ENCODE data around the gene ARMC10. TPM values are rescaled to one million over a fixed set of nuclear protein-coding genes. Genes with fewer than 3 reads are reported as not detected.
"Not testable (repeated sequence)": the region's sequence is repeated elsewhere in the genome, so short reads cannot be mapped to it uniquely, and the experiment has no call there.

The ARMC10 gene
- polyA plus RNA-seq, 1 donor = 33.9 TPM

GRCh38 chr7:103134836-103135554 lies 60.1 kb downstream of the ARMC10 start:
- Histone ChIP-seq H3K9me3 (ENCODE audit: control insufficient read depth, low read depth, low read length) (no peaks in the 10 kb centered on the region), H3K27ac (ENCODE audit: low read length) (no peak overlapping the region), H3K36me3 (ENCODE audit: control insufficient read depth, insufficient read depth, low read length) (no peaks in the 10 kb centered on the region), H3K4me3 (ENCODE audit: low read length) (no peak overlapping the region), H3K27me3 (ENCODE audit: control insufficient read depth, insufficient read depth, low read length) (no peaks in the 10 kb centered on the region), H3K4me1 (ENCODE audit: control insufficient read depth, insufficient read depth, low read length) (no peaks in the 10 kb centered on the region)
- DNase-seq = no peak
- 82% methylated on average over 2 of the region's 3 CpGs for WGBS (ENCODE audit: insufficient coverage, low lambda C conversion rate)

- Histone ChIP-seq H3K36me3 (ENCODE audit: control insufficient read depth, insufficient read depth, low read length) (peaks cover 6% of the 10 kb centered on the region), H3K27me3 (ENCODE audit: control insufficient read depth, insufficient read depth, low read length) (no peaks in the 10 kb centered on the region), H3K4me3 (ENCODE audit: low read length) (no peak overlapping the region), H3K27ac (ENCODE audit: low read length) (no peak overlapping the region), H3K9me3 (ENCODE audit: control insufficient read depth, low read depth, low read length) (no peaks in the 10 kb centered on the region), H3K4me1 (ENCODE audit: control insufficient read depth, insufficient read depth, low read length) (no peaks in the 10 kb centered on the region)
- no CpG with 5 or more reads among the region's 2 CpGs for WGBS (ENCODE audit: insufficient coverage, low lambda C conversion rate)
- no peak for DNase-seq
Measured at GRCh38 chr7:103140061-103140460, 65.1 kb downstream of the ARMC10 start.

DNA sequence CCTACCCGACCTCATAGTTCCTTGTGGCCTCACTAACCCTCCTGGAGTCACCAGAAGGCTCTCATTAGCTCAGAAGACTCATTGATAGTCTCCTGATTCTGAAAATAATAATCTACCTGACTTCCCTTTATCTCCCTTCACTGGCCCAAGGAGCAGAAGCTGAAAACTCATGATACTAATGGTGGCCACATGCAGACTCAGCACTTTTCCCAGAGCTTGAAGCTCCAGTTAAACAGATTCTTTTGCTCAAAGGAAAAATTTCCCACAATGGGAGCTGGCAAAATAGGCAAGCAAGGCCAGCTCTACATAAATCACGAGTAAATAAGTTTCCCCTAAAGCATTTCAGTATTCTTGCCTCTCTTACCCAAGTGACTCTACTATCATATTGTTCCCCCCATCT lies 65.7 kb downstream of the ARMC10 start:
- no peak for DNase-seq
- H3K4me1 ChIP-seq (ENCODE audit: control insufficient read depth, insufficient read depth, low read length) = no peaks in the 10 kb centered on the region
- WGBS (ENCODE audit: insufficient coverage, low lambda C conversion rate) = 100% methylated on average over 2 of the region's 2 CpGs
- no peaks in the 10 kb centered on the region for H3K9me3 ChIP-seq (ENCODE audit: control insufficient read depth, low read depth, low read length)
- no peaks in the 10 kb centered on the region for H3K27me3 ChIP-seq (ENCODE audit: control insufficient read depth, insufficient read depth, low read length)
- no peak overlapping the region for H3K27ac ChIP-seq (ENCODE audit: low read length)
- no peak overlapping the region for H3K4me3 ChIP-seq (ENCODE audit: low read length)
- peaks cover 6% of the 10 kb centered on the region for H3K36me3 ChIP-seq (ENCODE audit: control insufficient read depth, insufficient read depth, low read length)

DNA sequence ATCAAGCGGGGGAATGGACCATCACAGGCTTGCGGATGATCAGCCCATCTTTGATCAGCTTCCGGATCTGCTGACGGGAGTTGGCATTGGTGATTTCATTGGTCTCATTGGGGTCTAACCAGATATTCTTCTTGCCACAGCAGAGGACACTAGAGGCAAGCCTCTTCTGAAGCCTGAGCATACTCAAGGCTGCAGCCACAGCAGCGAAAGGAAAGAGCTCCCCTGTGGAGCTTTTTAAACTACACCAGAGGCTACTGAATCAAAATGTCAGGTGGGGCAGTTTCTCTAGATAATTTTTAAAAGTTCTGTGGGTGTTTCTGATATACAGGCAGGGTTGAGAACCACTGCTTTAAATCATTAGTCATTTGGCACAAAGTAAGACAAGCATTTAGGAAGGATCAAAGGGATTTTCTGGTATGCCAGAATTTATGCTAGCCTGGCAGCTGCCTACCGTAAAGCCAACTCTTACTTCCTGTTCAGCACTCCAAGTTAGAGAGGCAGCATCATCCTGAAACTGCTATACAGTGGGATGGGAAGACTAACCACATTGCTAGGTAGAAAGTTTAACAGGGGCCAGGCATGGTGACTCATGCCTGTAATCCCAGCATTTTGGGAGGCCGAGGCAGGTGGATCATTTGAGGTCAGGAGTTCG lies 66.9 kb downstream of the ARMC10 start:
- DNase-seq = no peak
- H3K9me3 ChIP-seq (ENCODE audit: control insufficient read depth, low read depth, low read length) = no peaks in the 10 kb centered on the region
- H3K36me3 ChIP-seq (ENCODE audit: control insufficient read depth, insufficient read depth, low read length) = peaks cover 6% of the 10 kb centered on the region
- H3K4me3 ChIP-seq (ENCODE audit: low read length) = no peak overlapping the region
- no peaks in the 10 kb centered on the region for H3K4me1 ChIP-seq (ENCODE audit: control insufficient read depth, insufficient read depth, low read length)
- no peak overlapping the region for H3K27ac ChIP-seq (ENCODE audit: low read length)
- H3K27me3 ChIP-seq (ENCODE audit: control insufficient read depth, insufficient read depth, low read length) = no peaks in the 10 kb centered on the region
- no CpG with 5 or more reads among the region's 8 CpGs for WGBS (ENCODE audit: insufficient coverage, low lambda C conversion rate)

DNA sequence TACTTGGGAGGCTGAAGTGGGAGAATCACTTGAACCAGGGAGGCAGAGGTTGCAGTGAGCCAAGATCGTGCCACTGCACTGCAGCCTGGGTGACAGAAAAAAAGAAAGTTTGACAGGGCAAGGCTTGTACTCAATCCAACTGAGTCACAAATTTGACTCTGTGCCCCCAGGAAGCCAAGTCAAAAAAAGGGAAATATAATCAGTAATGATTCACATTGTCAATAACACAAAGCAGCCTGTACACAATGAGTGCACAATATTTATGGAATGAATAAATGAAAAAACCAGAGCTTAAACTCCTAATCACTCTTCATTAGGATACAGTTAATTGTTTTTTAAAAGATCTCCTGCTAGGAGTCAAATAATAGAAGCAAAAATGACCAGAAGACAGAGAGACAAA lies 67.6 kb downstream of the ARMC10 start:
- H3K27ac ChIP-seq (ENCODE audit: low read length) = no peak overlapping the region

DNA sequence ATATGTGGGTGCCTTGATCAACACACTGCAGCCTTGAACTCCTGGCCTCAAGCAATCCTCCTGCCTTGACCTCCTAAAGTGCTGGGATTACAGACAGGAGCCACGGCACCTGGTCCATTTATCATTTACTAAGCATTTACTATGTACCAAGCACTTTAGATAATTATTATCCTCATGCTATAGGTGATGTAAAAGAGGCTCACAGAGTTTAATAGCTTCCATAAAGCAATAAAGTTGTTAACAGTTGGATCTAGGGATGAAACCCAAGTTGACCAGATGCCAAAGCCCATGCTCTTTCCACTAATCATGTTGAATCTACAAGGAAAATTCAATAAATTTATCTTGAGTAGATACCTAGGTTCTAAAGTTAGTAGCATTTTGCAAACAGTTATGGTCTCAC lies 68.9 kb downstream of the ARMC10 start:
- peak in 1 of 2 donors; percentile 54 for DNase-seq
- Histone ChIP-seq H3K36me3 (ENCODE audit: control insufficient read depth, insufficient read depth, low read length) (peaks cover 6% of the 10 kb centered on the region), H3K9me3 (ENCODE audit: control insufficient read depth, low read depth, low read length) (no peaks in the 10 kb centered on the region), H3K4me1 (ENCODE audit: control insufficient read depth, insufficient read depth, low read length) (no peaks in the 10 kb centered on the region), H3K27me3 (ENCODE audit: control insufficient read depth, insufficient read depth, low read length) (no peaks in the 10 kb centered on the region), H3K4me3 (ENCODE audit: low read length) (no peak overlapping the region), H3K27ac (ENCODE audit: low read length) (peak overlapping the region; percentile 19)
- no CpG with 5 or more reads among the region's 1 CpG for WGBS (ENCODE audit: insufficient coverage, low lambda C conversion rate)

More for the DNA sequence above, 67.6 kb downstream of the ARMC10 start:
- no peaks in the 10 kb centered on the region for H3K27me3 ChIP-seq (ENCODE audit: control insufficient read depth, insufficient read depth, low read length)
- H3K4me1 ChIP-seq (ENCODE audit: control insufficient read depth, insufficient read depth, low read length) = no peaks in the 10 kb centered on the region
- H3K9me3 ChIP-seq (ENCODE audit: control insufficient read depth, low read depth, low read length) = no peaks in the 10 kb centered on the region
- WGBS (ENCODE audit: insufficient coverage, low lambda C conversion rate) = no CpG with 5 or more reads among the region's 1 CpG
- H3K36me3 ChIP-seq (ENCODE audit: control insufficient read depth, insufficient read depth, low read length) = peaks cover 6% of the 10 kb centered on the region
- DNase-seq = no peak
- H3K4me3 ChIP-seq (ENCODE audit: low read length) = no peak overlapping the region

GRCh38 chr7:103144754-103145153 lies 69.8 kb downstream of the ARMC10 start:
- H3K4me1 ChIP-seq (ENCODE audit: control insufficient read depth, insufficient read depth, low read length); H3K36me3 ChIP-seq (ENCODE audit: control insufficient read depth, insufficient read depth, low read length); H3K9me3 ChIP-seq (ENCODE audit: control insufficient read depth, low read depth, low read length); DNase-seq; H3K4me3 ChIP-seq (ENCODE audit: low read length); H3K27ac ChIP-seq (ENCODE audit: low read length); H3K27me3 ChIP-seq (ENCODE audit: control insufficient read depth, insufficient read depth, low read length): not testable (repeated sequence)
- WGBS (ENCODE audit: insufficient coverage, low lambda C conversion rate) = 100% methylated on average over 1 of the region's 2 CpGs

GRCh38 chr7:103148131-103148993 lies 73.4 kb downstream of the ARMC10 start:
- peak; percentile 33 to 74 for DNase-seq
- Histone ChIP-seq H3K27ac (ENCODE audit: low read length) (peak overlapping the region; percentile 100), H3K4me1 (ENCODE audit: control insufficient read depth, insufficient read depth, low read length) (peaks cover 31% of the 10 kb centered on the region), H3K36me3 (ENCODE audit: control insufficient read depth, insufficient read depth, low read length) (no peaks in the 10 kb centered on the region), H3K9me3 (ENCODE audit: control insufficient read depth, low read depth, low read length) (peaks cover 4% of the 10 kb centered on the region), H3K4me3 (ENCODE audit: low read length) (peak overlapping the region; percentile 72), H3K27me3 (ENCODE audit: control insufficient read depth, insufficient read depth, low read length) (no peaks in the 10 kb centered on the region)
- WGBS (ENCODE audit: insufficient coverage, low lambda C conversion rate) = 0% methylated on average over 2 of the region's 13 CpGs

Measured in large intestine (tissue), 3 donors.